Sigmoid colon (tissue), 7 donors: ENCODE measurements around the gene MTMR3. TPM values are rescaled to one million over a fixed set of nuclear protein-coding genes. Genes with fewer than 3 reads are reported as not detected.
"Not testable (repeated sequence)": the region's sequence is repeated elsewhere in the genome, so short reads cannot be mapped to it uniquely, and the experiment has no call there.

Experiments
- DNase-seq: peaks from one replicate; pipeline ENCODE4 v3.0.0-alpha.2; 2019
- H3K27ac ChIP-seq, 4 donors: fragments of 200-600 bp; sonication (generic); one replicate each; pipeline ENCODE4 v1.5.1; 2016 to 2019; ENCODE audit warnings: mild to moderate bottlenecking in 1 of 4
- H3K27me3 ChIP-seq, 3 donors: fragments of 200-600 bp; sonication (generic); one replicate each; pipeline ENCODE4 v1.5.1; 2019; ENCODE audit warnings: mild to moderate bottlenecking in 1 of 3
- H3K36me3 ChIP-seq, 4 donors: fragments of 200-600 bp; sonication (generic); one replicate each; pipeline ENCODE4 v1.5.1; 2016 to 2019
- H3K4me1 ChIP-seq, 4 donors: fragments of 200-600 bp; sonication (generic); one replicate each; pipeline ENCODE4 v1.5.1; 2017 to 2019
- H3K4me3 ChIP-seq, 4 donors: fragments of 200-600 bp; sonication (generic); one replicate each; pipeline ENCODE4 v1.5.1; 2017 to 2019; ENCODE audit warnings: mild to moderate bottlenecking in 2 of 4, moderate library complexity in 1 of 4
- H3K9me3 ChIP-seq, 4 donors: fragments of 200-600 bp in 3 of 4; sonication (generic) in 3 of 4; one replicate each; pipeline versions ENCODE4 v1.5.1 to v1.6.1; 2013 to 2019
- EP300 ChIP-seq, 4 donors: sonication (generic); formaldehyde crosslinking; IDR thresholded peaks; one replicate each; pipeline ENCODE4 v1.6.1; 2017; ENCODE audit warnings: antibody characterized with exemption in 4 of 4
- POLR2A ChIP-seq, 2 donors: fragments of 450-650 bp; IDR thresholded peaks; one replicate each; pipeline ENCODE4 v1.6.1; 2016; ENCODE audit warnings: antibody characterized with exemption in 2 of 2, mild to moderate bottlenecking in 2 of 2, moderate library complexity in 2 of 2
- POLR2AphosphoS5 ChIP-seq, 4 donors: sonication (generic); formaldehyde crosslinking; IDR thresholded peaks; one replicate each; pipeline ENCODE4 v1.6.1; 2017; ENCODE audit warnings: antibody characterized with exemption in 4 of 4
- WGBS, 2 donors: extraction: QIAGEN DNeasy Blood & Tissue Kit; methylation state at CpG; one replicate each; pipeline ENCODE4 v1.1.7; 2013; 5-methylcytosine and 5-hydroxymethylcytosine counted together
- intact Hi-C: fragments of 100-400 bp; cut with DNase I; formaldehyde crosslinking; loops from one replicate; pipeline ENCODE4 v1.15.1; 2023
- polyA plus RNA-seq, 3 donors: library from polyadenylated mRNA; stranded (reverse); fragments of 200-250 nt; gene quantifications; one replicate each; pipeline ENCODE4 v1.2.3, GENCODE V29; 2013
- total RNA-seq, 4 donors: library from RNA; depleted of rRNA; stranded (reverse); fragments of >200 nt; gene quantifications; one replicate each; pipeline ENCODE4 v1.1.0, GENCODE V29; 2016
- TF ChIP-seq, protein P1 (sequence below), 4 experiments: fragments of 450-650 bp in 3 of 4; fragments of 200-600 bp in 1 of 4; IDR thresholded peaks; one replicate each; pipeline ENCODE4 v1.5.1; 2016 to 2019; ENCODE audit warnings: antibody characterized with exemption in 4 of 4, mild to moderate bottlenecking in 3 of 4, moderate library complexity in 2 of 4
- donor health status: healthy with polysubstance abuse.
- donor health status: Bipolar disorder and iron deficiency.
- donor health status: healthy.

MTMR3 gene
- total and polyA plus RNA-seq, 7 donors: 6.6 to 52.3 (median 40.7) TPM

DNA sequence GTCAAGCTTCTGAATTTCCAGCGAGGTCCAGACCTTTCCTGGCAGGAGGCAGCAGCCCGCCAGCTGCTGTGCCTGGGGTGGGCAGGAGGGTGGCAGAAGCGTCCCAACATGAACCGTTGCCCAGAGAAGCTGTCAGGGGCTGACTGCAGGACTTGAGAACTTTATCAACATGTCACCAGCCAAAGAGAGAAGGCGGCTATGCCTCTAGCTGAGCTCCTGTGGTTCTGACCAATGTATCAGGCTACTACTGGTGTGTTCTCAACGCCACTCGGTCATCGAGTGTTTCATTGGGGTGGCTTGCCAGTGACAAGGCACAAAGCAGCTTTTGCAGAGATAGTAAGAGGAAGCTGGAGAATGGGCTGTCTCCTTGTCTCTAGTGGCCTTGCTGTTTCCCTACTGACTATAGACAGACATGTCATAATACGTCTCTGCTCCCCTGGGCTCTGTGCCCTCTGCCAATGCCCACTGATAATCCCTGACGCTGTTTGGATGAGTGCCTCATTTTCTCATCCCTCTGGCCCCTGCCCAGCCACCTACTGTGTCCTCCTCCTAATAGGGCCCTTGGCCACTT is 27.3 kb upstream of the MTMR3 start:
- Histone ChIP-seq H3K27ac (no peak overlapping the region), H3K27me3 (no peaks in the 10 kb centered on the region), H3K9me3 (no peaks in the 10 kb centered on the region), H3K4me3 (no peak overlapping the region), H3K36me3 (no peaks in the 10 kb centered on the region), H3K4me1 (no peaks in the 10 kb centered on the region)
- intact Hi-C loops: no loop called here
- TF ChIP-seq EP300 (IDR thresholded peaks at IDR 0.05): no peak
- no peak for DNase-seq
- 75 to 77% methylated on average over 10 of the region's 10 CpGs for WGBS, 2 donors

DNA sequence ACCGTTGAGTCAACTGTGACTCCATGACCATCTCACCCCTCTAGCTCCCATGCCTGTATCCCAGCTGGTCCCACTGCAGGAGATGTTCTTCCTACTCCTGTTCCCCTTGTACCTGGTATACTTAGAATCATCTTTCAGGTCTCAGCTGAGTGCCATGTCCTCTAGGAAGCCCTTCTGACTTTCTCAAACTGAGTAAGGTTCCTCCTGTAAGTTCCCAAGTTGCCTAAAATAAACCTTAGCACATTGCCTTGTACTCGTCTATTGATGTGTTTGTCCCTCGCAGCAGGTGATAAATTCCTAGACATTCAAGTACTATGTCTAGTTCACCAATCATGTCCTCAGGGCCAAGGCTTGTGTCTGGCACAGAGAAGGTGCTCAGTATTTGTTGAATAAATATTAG is 26.5 kb upstream of the MTMR3 start:
- WGBS, 2 donors: 71 to 78% methylated on average over 3 of the region's 3 CpGs

GRCh38 chr22:29859030-29859429 is 23.9 kb upstream of the MTMR3 start:
- H3K4me3 ChIP-seq, H3K4me1 ChIP-seq, H3K36me3 ChIP-seq, H3K9me3 ChIP-seq, DNase-seq, intact Hi-C loops, H3K27me3 ChIP-seq, H3K27ac ChIP-seq: not testable (repeated sequence)
- WGBS, 2 donors: 75 to 84% methylated on average over 9 of the region's 9 CpGs

More for the DNA sequence above, 26.5 kb upstream of the MTMR3 start:
- intact Hi-C loops: no loop called here
- Histone ChIP-seq H3K4me3 (no peak overlapping the region), H3K36me3 (no peaks in the 10 kb centered on the region), H3K9me3 (no peaks in the 10 kb centered on the region), H3K27me3 (no peaks in the 10 kb centered on the region), H3K27ac (no peak overlapping the region), H3K4me1 (no peaks in the 10 kb centered on the region)
- DNase-seq: no peak
- TF ChIP-seq EP300 (IDR thresholded peaks at IDR 0.05) (no peak), POLR2AphosphoS5 (IDR thresholded peaks at IDR 0.05) (no peak), POLR2A (IDR thresholded peaks at IDR 0.05) (no peak)
- TF ChIP-seq, protein P1, sequence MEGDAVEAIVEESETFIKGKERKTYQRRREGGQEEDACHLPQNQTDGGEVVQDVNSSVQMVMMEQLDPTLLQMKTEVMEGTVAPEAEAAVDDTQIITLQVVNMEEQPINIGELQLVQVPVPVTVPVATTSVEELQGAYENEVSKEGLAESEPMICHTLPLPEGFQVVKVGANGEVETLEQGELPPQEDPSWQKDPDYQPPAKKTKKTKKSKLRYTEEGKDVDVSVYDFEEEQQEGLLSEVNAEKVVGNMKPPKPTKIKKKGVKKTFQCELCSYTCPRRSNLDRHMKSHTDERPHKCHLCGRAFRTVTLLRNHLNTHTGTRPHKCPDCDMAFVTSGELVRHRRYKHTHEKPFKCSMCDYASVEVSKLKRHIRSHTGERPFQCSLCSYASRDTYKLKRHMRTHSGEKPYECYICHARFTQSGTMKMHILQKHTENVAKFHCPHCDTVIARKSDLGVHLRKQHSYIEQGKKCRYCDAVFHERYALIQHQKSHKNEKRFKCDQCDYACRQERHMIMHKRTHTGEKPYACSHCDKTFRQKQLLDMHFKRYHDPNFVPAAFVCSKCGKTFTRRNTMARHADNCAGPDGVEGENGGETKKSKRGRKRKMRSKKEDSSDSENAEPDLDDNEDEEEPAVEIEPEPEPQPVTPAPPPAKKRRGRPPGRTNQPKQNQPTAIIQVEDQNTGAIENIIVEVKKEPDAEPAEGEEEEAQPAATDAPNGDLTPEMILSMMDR (IDR thresholded peaks at IDR 0.05): no peak

GRCh38 chr22:29860006-29860766 is 22.8 kb upstream of the MTMR3 start:
- intact Hi-C loops: no loop called here
- WGBS, 2 donors: 74 to 85% methylated on average over 2 of the region's 2 CpGs
- H3K36me3 ChIP-seq: no peaks in the 10 kb centered on the region
- no peak for TF ChIP-seq EP300 (IDR thresholded peaks at IDR 0.05)
- no peak for TF ChIP-seq POLR2A (IDR thresholded peaks at IDR 0.05)
- TF ChIP-seq, protein P1 (IDR thresholded peaks at IDR 0.05): no peak
- TF ChIP-seq POLR2AphosphoS5 (IDR thresholded peaks at IDR 0.05): no peak
- H3K4me1 ChIP-seq: no peaks in the 10 kb centered on the region
- no peaks in the 10 kb centered on the region for H3K27me3 ChIP-seq
- no peak overlapping the region for H3K27ac ChIP-seq
- H3K4me3 ChIP-seq: no peak overlapping the region
- DNase-seq: no peak
- no peaks in the 10 kb centered on the region for H3K9me3 ChIP-seq

- Histone ChIP-seq H3K27me3 (no peaks in the 10 kb centered on the region), H3K4me3 (no peak overlapping the region), H3K36me3 (no peaks in the 10 kb centered on the region), H3K27ac (no peak overlapping the region), H3K4me1 (no peaks in the 10 kb centered on the region), H3K9me3 (no peaks in the 10 kb centered on the region)
- WGBS, 2 donors: 93% methylated on average over 2 of the region's 2 CpGs
- intact Hi-C loops: no loop called here
- DNase-seq: no peak
- TF ChIP-seq POLR2A (IDR thresholded peaks at IDR 0.05) (no peak), POLR2AphosphoS5 (IDR thresholded peaks at IDR 0.05) (no peak), EP300 (IDR thresholded peaks at IDR 0.05) (no peak)
- TF ChIP-seq, protein P1 (IDR thresholded peaks at IDR 0.05): no peak
Observed at GRCh38 chr22:29861672-29862297, 21.2 kb upstream of the MTMR3 start.

DNA sequence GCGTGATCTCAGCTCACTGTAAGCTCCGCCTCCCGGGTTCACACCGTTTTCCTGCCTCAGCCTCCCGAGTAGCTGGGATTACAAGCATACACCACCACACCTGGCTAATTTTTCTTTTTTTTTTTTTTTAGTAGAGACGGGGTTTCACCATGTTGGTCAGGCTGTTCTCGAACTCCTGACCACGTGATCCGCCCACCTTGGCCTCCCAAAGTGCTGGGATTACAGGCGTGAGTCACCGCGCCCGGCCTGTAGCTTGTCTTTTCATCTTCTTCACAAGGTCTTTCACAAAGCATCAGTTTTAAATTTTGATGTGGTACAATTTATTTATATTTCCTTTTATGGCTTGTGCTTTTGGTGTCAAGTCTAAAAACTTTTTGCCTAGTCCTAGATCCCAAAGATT is 17.4 kb upstream of the MTMR3 start:
- H3K4me3 ChIP-seq, intact Hi-C loops, H3K9me3 ChIP-seq, H3K27ac ChIP-seq, DNase-seq, H3K4me1 ChIP-seq, H3K27me3 ChIP-seq, H3K36me3 ChIP-seq: not testable (repeated sequence)
- 92 to 94% methylated on average over 13 of the region's 13 CpGs for WGBS, 2 donors
